Measurements from ENCODE around the gene PRKCH.

Gene PRKCH

DNA sequence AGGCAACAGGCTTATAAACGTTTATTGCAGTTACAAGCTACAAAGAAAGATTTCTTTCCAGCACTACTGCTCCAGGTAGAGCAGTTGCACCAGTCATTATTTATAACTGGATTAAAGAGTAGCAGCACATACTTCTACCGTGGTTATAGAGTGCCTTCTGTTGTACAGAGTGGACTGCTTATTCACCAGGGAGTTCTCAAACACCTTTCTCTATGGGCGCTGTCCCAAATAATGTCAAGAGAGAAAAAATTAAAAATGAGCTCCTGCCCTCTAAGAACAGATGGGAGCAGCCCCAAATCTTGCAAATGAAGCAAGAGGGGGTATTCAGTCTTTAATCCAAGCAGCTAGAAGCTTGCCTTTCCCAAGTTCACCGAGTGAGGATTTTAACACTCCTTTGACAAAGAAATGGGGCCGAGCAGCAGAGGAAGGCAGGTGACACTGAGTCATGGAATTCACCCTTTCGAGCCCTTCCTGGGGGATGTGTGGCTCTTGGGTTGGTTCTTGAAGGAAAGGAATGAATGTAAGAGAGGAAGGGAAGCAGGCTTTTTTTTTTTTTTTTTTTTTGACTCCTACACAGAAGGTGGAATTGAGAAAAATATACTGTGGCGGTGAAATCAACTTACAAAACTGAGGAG, 181.2 kb downstream of the PRKCH start:
- TF ChIP-seq ZNF70 (CRISPR knock-in tag; IDR thresholded peaks at IDR 0.05), result no peak
- TF ChIP-seq, protein P1, sequence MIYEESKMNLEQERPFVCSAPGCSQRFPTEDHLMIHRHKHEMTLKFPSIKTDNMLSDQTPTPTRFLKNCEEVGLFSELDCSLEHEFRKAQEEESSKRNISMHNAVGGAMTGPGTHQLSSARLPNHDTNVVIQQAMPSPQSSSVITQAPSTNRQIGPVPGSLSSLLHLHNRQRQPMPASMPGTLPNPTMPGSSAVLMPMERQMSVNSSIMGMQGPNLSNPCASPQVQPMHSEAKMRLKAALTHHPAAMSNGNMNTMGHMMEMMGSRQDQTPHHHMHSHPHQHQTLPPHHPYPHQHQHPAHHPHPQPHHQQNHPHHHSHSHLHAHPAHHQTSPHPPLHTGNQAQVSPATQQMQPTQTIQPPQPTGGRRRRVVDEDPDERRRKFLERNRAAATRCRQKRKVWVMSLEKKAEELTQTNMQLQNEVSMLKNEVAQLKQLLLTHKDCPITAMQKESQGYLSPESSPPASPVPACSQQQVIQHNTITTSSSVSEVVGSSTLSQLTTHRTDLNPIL (CRISPR knock-in tag; IDR thresholded peaks at IDR 0.05; ENCODE audit: low read depth), result no peak
- ATAC-seq, result no peak

- ATAC-seq, result no peak
Observed at GRCh38 chr14:61503167-61503801, 181.9 kb downstream of the PRKCH start.

DNA sequence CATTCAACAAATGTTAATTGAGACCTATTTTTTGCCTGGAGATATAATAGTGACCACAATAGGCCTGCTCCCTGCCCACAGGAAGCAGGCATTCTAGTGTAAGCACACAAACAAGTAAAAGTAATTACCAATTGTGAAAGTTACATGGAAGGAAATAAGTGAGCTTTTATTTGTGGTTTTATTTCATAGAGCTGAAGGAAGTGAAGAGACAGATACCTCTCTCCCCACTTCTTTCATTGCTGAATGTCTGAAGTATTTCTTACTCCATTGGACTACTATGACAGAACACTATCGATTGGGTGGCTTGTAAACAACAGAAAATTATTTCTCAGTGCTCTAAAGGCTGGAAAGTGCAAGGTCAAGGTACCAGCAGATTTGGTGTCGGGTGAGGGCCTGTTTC, 183.5 kb downstream of the PRKCH start:
- TF ChIP-seq ESRRG (CRISPR knock-in tag; IDR thresholded peaks at IDR 0.05), result no peak
- TF ChIP-seq SNAI2 (CRISPR knock-in tag; IDR thresholded peaks at IDR 0.05), result no peak
- no peak for TF ChIP-seq ZNF8 (CRISPR knock-in tag; IDR thresholded peaks at IDR 0.05)
- no peak for TF ChIP-seq ZC3H10 (CRISPR knock-in tag; IDR thresholded peaks at IDR 0.05)
- no peak for TF ChIP-seq ZFP3 (CRISPR knock-in tag; IDR thresholded peaks at IDR 0.05)
- TF ChIP-seq, protein P2, sequence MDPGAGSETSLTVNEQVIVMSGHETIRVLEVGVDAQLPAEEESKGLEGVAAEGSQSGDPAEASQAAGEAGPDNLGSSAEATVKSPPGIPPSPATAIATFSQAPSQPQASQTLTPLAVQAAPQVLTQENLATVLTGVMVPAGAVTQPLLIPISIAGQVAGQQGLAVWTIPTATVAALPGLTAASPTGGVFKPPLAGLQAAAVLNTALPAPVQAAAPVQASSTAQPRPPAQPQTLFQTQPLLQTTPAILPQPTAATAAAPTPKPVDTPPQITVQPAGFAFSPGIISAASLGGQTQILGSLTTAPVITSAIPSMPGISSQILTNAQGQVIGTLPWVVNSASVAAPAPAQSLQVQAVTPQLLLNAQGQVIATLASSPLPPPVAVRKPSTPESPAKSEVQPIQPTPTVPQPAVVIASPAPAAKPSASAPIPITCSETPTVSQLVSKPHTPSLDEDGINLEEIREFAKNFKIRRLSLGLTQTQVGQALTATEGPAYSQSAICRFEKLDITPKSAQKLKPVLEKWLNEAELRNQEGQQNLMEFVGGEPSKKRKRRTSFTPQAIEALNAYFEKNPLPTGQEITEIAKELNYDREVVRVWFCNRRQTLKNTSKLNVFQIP (CRISPR knock-in tag; IDR thresholded peaks at IDR 0.05; ENCODE audit: borderline replicate concordance, low read depth), result no peak
- TF ChIP-seq ISL1 (CRISPR knock-in tag; IDR thresholded peaks at IDR 0.05), result no peak
- TF ChIP-seq ZNF70 (CRISPR knock-in tag; IDR thresholded peaks at IDR 0.05), result no peak
- no peak for TF ChIP-seq BACH2 (CRISPR knock-in tag; IDR thresholded peaks at IDR 0.05; ENCODE audit: borderline replicate concordance)
- no peak for TF ChIP-seq TCF4 (CRISPR knock-in tag; IDR thresholded peaks at IDR 0.05; ENCODE audit: borderline replicate concordance)
- TF ChIP-seq ARNTL (CRISPR knock-in tag; IDR thresholded peaks at IDR 0.05; ENCODE audit: borderline replicate concordance, low read depth), result no peak
- TF ChIP-seq, protein P3, sequence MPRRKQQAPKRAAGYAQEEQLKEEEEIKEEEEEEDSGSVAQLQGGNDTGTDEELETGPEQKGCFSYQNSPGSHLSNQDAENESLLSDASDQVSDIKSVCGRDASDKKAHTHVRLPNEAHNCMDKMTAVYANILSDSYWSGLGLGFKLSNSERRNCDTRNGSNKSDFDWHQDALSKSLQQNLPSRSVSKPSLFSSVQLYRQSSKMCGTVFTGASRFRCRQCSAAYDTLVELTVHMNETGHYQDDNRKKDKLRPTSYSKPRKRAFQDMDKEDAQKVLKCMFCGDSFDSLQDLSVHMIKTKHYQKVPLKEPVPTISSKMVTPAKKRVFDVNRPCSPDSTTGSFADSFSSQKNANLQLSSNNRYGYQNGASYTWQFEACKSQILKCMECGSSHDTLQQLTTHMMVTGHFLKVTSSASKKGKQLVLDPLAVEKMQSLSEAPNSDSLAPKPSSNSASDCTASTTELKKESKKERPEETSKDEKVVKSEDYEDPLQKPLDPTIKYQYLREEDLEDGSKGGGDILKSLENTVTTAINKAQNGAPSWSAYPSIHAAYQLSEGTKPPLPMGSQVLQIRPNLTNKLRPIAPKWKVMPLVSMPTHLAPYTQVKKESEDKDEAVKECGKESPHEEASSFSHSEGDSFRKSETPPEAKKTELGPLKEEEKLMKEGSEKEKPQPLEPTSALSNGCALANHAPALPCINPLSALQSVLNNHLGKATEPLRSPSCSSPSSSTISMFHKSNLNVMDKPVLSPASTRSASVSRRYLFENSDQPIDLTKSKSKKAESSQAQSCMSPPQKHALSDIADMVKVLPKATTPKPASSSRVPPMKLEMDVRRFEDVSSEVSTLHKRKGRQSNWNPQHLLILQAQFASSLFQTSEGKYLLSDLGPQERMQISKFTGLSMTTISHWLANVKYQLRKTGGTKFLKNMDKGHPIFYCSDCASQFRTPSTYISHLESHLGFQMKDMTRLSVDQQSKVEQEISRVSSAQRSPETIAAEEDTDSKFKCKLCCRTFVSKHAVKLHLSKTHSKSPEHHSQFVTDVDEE (CRISPR knock-in tag; IDR thresholded peaks at IDR 0.05), result no peak
- no peak for TF ChIP-seq CSRNP3 (CRISPR knock-in tag; IDR thresholded peaks at IDR 0.05)
- TF ChIP-seq PPARA (CRISPR knock-in tag; IDR thresholded peaks at IDR 0.05; ENCODE audit: borderline replicate concordance), result no peak
- TF ChIP-seq, protein P4, sequence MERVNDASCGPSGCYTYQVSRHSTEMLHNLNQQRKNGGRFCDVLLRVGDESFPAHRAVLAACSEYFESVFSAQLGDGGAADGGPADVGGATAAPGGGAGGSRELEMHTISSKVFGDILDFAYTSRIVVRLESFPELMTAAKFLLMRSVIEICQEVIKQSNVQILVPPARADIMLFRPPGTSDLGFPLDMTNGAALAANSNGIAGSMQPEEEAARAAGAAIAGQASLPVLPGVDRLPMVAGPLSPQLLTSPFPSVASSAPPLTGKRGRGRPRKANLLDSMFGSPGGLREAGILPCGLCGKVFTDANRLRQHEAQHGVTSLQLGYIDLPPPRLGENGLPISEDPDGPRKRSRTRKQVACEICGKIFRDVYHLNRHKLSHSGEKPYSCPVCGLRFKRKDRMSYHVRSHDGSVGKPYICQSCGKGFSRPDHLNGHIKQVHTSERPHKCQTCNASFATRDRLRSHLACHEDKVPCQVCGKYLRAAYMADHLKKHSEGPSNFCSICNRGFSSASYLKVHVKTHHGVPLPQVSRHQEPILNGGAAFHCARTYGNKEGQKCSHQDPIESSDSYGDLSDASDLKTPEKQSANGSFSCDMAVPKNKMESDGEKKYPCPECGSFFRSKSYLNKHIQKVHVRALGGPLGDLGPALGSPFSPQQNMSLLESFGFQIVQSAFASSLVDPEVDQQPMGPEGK (CRISPR knock-in tag; IDR thresholded peaks at IDR 0.05; ENCODE audit: borderline replicate concordance), result no peak
- ATAC-seq, result no peak

More at GRCh38 chr14:61503167-61503801, 181.9 kb downstream of the PRKCH start:
- TF ChIP-seq RARB (CRISPR knock-in tag; IDR thresholded peaks at IDR 0.05) (no peak), ZFP3 (CRISPR knock-in tag; IDR thresholded peaks at IDR 0.05) (no peak), ESRRG (CRISPR knock-in tag; IDR thresholded peaks at IDR 0.05) (no peak), CSRNP3 (CRISPR knock-in tag; IDR thresholded peaks at IDR 0.05) (no peak), GLIS3 (CRISPR knock-in tag; IDR thresholded peaks at IDR 0.05) (no peak), ZNF8 (CRISPR knock-in tag; IDR thresholded peaks at IDR 0.05) (no peak)
- TF ChIP-seq, protein P1 (CRISPR knock-in tag; IDR thresholded peaks at IDR 0.05; ENCODE audit: low read depth), result no peak

Data from SK-N-SH treated with all-trans-retinoic acid at 6 μM for 48 hours (cell line).